HepG2 (cell line): ENCODE results near the gene GJE1. TPM values are rescaled to one million over a fixed set of nuclear protein-coding genes. Genes with fewer than 3 reads are reported as not detected.

Experiments used
- AFF4 ChIP-seq: sonication (generic); formaldehyde crosslinking; IDR thresholded peaks from 2 replicates; pipeline ENCODE4 v1.4.0; 2020; ENCODE audit warnings: missing genetic modification reagents
- AGO1 ChIP-seq: fragments of 200-400 bp; formaldehyde crosslinking; IDR thresholded peaks from 2 replicates; pipeline ENCODE4 v1.6.1; 2017; ENCODE audit warnings: mild to moderate bottlenecking, low read depth, low read length, moderate library complexity; ENCODE audit not compliant: poor library complexity, severe bottlenecking
- CBFB ChIP-seq: sonication (generic); formaldehyde crosslinking; IDR thresholded peaks from 2 replicates; pipeline ENCODE4 v1.4.0; 2020; ENCODE audit warnings: missing genetic modification reagents
- CBX5 ChIP-seq: sonication (generic); formaldehyde crosslinking; IDR thresholded peaks from 2 replicates; pipeline ENCODE4 v1.4.0; 2020; ENCODE audit warnings: missing genetic modification reagents, borderline replicate concordance
- DPF2 ChIP-seq: sonication (generic); formaldehyde crosslinking; IDR thresholded peaks from 2 replicates; pipeline ENCODE4 v1.4.0; 2020; ENCODE audit warnings: mild to moderate bottlenecking, low read depth, missing genetic modification reagents, borderline replicate concordance
- HNRNPK ChIP-seq: fragments of 200-400 bp; formaldehyde crosslinking; IDR thresholded peaks from 2 replicates; pipeline ENCODE4 v1.6.1; 2018; ENCODE audit warnings: low read length, low read depth, moderate library complexity, mild to moderate bottlenecking; ENCODE audit not compliant: poor library complexity, severe bottlenecking
- LBX2 ChIP-seq: sonication (generic); formaldehyde crosslinking; IDR thresholded peaks from 2 replicates; pipeline ENCODE4 v1.5.0; 2020; ENCODE audit warnings: missing genetic modification reagents, mild to moderate bottlenecking, borderline replicate concordance
- MIXL1 ChIP-seq: IDR thresholded peaks from 2 replicates; pipeline ENCODE4 v1.6.1; 2016
- NFIB ChIP-seq: sonication (generic); formaldehyde crosslinking; IDR thresholded peaks from 2 replicates; pipeline ENCODE4 v1.9.0; 2021; ENCODE audit warnings: missing genetic modification reagents, mild to moderate bottlenecking, borderline replicate concordance
- SALL1 ChIP-seq: sonication (generic); formaldehyde crosslinking; IDR thresholded peaks from 2 replicates; pipeline ENCODE4 v1.8.0; 2022; ENCODE audit warnings: mild to moderate bottlenecking, missing genetic modification reagents
- TARDBP ChIP-seq: sonication (generic); formaldehyde crosslinking; IDR thresholded peaks from 2 replicates; pipeline ENCODE4 v1.8.0; 2022; ENCODE audit warnings: mild to moderate bottlenecking, missing genetic modification reagents
- THYN1 ChIP-seq: sonication (generic); formaldehyde crosslinking; IDR thresholded peaks from 2 replicates; pipeline ENCODE4 v1.8.1; 2023; ENCODE audit warnings: low read depth, mild to moderate bottlenecking, moderate library complexity, missing genetic modification reagents, borderline replicate concordance
- ZKSCAN1 ChIP-seq: fragments of 150-350 bp; IDR thresholded peaks from 2 replicates; pipeline ENCODE4 v1.6.1; 2014; ENCODE audit warnings: low read length
- ZMAT3 ChIP-seq: sonication (generic); formaldehyde crosslinking; conservative IDR thresholded peaks from 2 replicates; pipeline ENCODE4 v1.7.0; 2021; ENCODE audit warnings: missing genetic modification reagents
- ZMYM3 ChIP-seq: sonication (generic); formaldehyde crosslinking; IDR thresholded peaks from 2 replicates; pipeline ENCODE4 v1.5.1; 2020; ENCODE audit warnings: mild to moderate bottlenecking, missing genetic modification reagents
- ZNF12 ChIP-seq: sonication (generic); formaldehyde crosslinking; IDR thresholded peaks from 2 replicates; pipeline ENCODE4 v1.5.0; 2020; ENCODE audit warnings: missing genetic modification reagents
- ZNF234 ChIP-seq: sonication (generic); formaldehyde crosslinking; conservative IDR thresholded peaks from 2 replicates; pipeline ENCODE4 v1.5.1; 2020; ENCODE audit warnings: mild to moderate bottlenecking, missing genetic modification reagents
- ZNF30 ChIP-seq: sonication (generic); formaldehyde crosslinking; IDR thresholded peaks from 2 replicates; pipeline ENCODE4 v1.5.0; 2020; ENCODE audit warnings: mild to moderate bottlenecking, missing genetic modification reagents
- ZNF484 ChIP-seq: sonication (generic); formaldehyde crosslinking; IDR thresholded peaks from 2 replicates; pipeline ENCODE4 v1.5.1; 2020; ENCODE audit warnings: mild to moderate bottlenecking, low read depth, missing genetic modification reagents, borderline replicate concordance
- ZNF512B ChIP-seq: sonication (generic); formaldehyde crosslinking; IDR thresholded peaks from 2 replicates; pipeline ENCODE4 v1.5.1; 2020; ENCODE audit warnings: missing genetic modification reagents, mild to moderate bottlenecking, borderline replicate concordance
- ZNF570 ChIP-seq: sonication (generic); formaldehyde crosslinking; IDR thresholded peaks from 2 replicates; pipeline ENCODE4 v1.4.0; 2020; ENCODE audit warnings: mild to moderate bottlenecking, missing genetic modification reagents, borderline replicate concordance
- ZNF703 ChIP-seq: sonication (generic); formaldehyde crosslinking; IDR thresholded peaks from 2 replicates; pipeline ENCODE4 v1.5.1; 2020; ENCODE audit warnings: missing genetic modification reagents, mild to moderate bottlenecking, moderate library complexity, borderline replicate concordance
- polyA plus RNA-seq, 8 experiments: library from polyadenylated mRNA; depleted of rRNA in 3 of 8; stranded (reverse) in 7 of 8; unstranded in 1 of 8; fragments of >200 nt; fragmentation: Illumina TruSeq in 4 of 8; extraction: Trizol in 4 of 8; gene quantifications; 2 replicates each; pipeline versions ENCODE4 v1.2.1 to v1.2.3, GENCODE V29; 2011 to 2016; ENCODE audit warnings: low read depth in 4 of 8, missing spikeins in 1 of 8, mixed read lengths in 1 of 8; ENCODE audit not compliant: insufficient read depth in 1 of 8
- total RNA-seq, 5 experiments: library from RNA; depleted of rRNA; stranded (reverse); fragments of >200 nt; fragmentation: Illumina TruSeq; extraction: Trizol; gene quantifications; 2 replicates each; pipeline ENCODE4 v1.2.3, GENCODE V29; 2016; ENCODE audit warnings: low read depth in 1 of 5

GJE1 gene
- total and polyA plus RNA-seq, 2 of the 13 experiments (the other 11 are each of a cell fraction or from before 2014, with no cell fraction given), result not detected

- no peak for TF ChIP-seq HNRNPK
- peak; percentile 95 for TF ChIP-seq MIXL1 (CRISPR knock-in tag)
- TF ChIP-seq ZNF570 (CRISPR knock-in tag), result no peak
- TF ChIP-seq ZNF234, result no peak
- TF ChIP-seq THYN1 (CRISPR knock-in tag), result no peak
- TF ChIP-seq ZNF512B (CRISPR knock-in tag), result no peak; the same call in 1 of the 2 replicates
- TF ChIP-seq DPF2 (CRISPR knock-in tag), result no peak
- no peak for TF ChIP-seq ZNF484 (CRISPR knock-in tag)
- no peak for TF ChIP-seq AFF4 (CRISPR knock-in tag)
- peak; percentile 98 for TF ChIP-seq CBFB (CRISPR knock-in tag)
- peak; percentile 68; the same call in 1 of the 2 replicates for TF ChIP-seq ZKSCAN1
- TF ChIP-seq ZMYM3 (CRISPR knock-in tag), result peak; percentile 76; the same call in 1 of the 2 replicates
- no peak; the same call in 1 of the 2 replicates for TF ChIP-seq ZNF703 (CRISPR knock-in tag)
- TF ChIP-seq AGO1, result no peak
- TF ChIP-seq CBX5 (CRISPR knock-in tag), result peak; percentile 99
- 0 out of 2 replicates have a peak, but pooled peaks have one; percentile 38 for TF ChIP-seq ZNF12 (CRISPR knock-in tag)
- TF ChIP-seq ZMAT3 (CRISPR knock-in tag), result peak; percentile 97; the same call in 1 of the 2 replicates
- peak; percentile 99 for TF ChIP-seq TARDBP (CRISPR knock-in tag)
- TF ChIP-seq ZNF30 (CRISPR knock-in tag), result no peak
- peak; percentile 74; the same call in 1 of the 2 replicates for TF ChIP-seq LBX2 (CRISPR knock-in tag)
- TF ChIP-seq NFIB (CRISPR knock-in tag), result no peak
- TF ChIP-seq SALL1 (CRISPR knock-in tag), result peak; percentile 99
Measured at GRCh38 chr6:142146828-142147662, 14.3 kb downstream of the GJE1 start, which contains the start of the genes NMBR and VTA1 (continued).
